Activated naive CD4-positive, alpha-beta T cell treated with anti-CD3 and anti-CD28 coated beads for 36 hours (primary cell): ENCODE data around the gene MAPK11. TPM values are rescaled to one million over a fixed set of nuclear protein-coding genes. Genes with fewer than 3 reads are reported as not detected.
A peak's percentile ranks its signal among the peaks of the same experiment; 100 is the strongest.

Experiments used
- CTCF ChIA-PET: fragments of 350-600 bp; sonication (Branson Sonifier 250); formaldehyde crosslinking; loops from one replicate; lab custom pipeline; 2021; ENCODE audit warnings: antibody characterized with exemption; lab: Charles Lee
- DNase-seq: peaks from one replicate; pipeline ENCODE4 v3.0.0-alpha.2; 2020
- H3K27ac Mint-ChIP-seq: one replicate; pipeline ENCODE4 v1.8.0; 2021; ENCODE audit warnings: mild to moderate bottlenecking, mixed read lengths
- H3K27me3 Mint-ChIP-seq: one replicate; pipeline ENCODE4 v1.8.0; 2021; ENCODE audit warnings: low read depth, mixed read lengths
- H3K36me3 Mint-ChIP-seq: one replicate; pipeline ENCODE4 v1.8.0; 2021; ENCODE audit warnings: low read depth, mixed read lengths
- H3K4me1 Mint-ChIP-seq: one replicate; pipeline ENCODE4 v1.8.0; 2021; ENCODE audit warnings: low read depth, mixed read lengths
- H3K4me3 Mint-ChIP-seq: one replicate; pipeline ENCODE4 v1.8.0; 2021; ENCODE audit warnings: mild to moderate bottlenecking, moderate library complexity, mixed read lengths
- H3K9me3 Mint-ChIP-seq: one replicate; pipeline ENCODE4 v1.8.0; 2021; ENCODE audit warnings: mixed read lengths
- intact Hi-C: fragments of 100-400 bp; cut with micrococcal nuclease; formaldehyde crosslinking; loops from one replicate; pipeline ENCODE4 v1.15.1; 2023
- total RNA-seq, 2 experiments: library from RNA; stranded (reverse); gene quantifications; one replicate each; pipeline ENCODE4 v1.2.3, GENCODE V29; 2021

The MAPK11 gene
- total RNA-seq, 2 experiments from 2014 or later = 17.5 to 17.9 TPM

GRCh38 chr22:50245214-50246072 is 24.7 kb downstream of the MAPK11 start:
- H3K36me3 Mint-ChIP-seq = peaks cover 7% of the 10 kb centered on the region
- H3K9me3 Mint-ChIP-seq = no peaks in the 10 kb centered on the region
- CTCF ChIA-PET = interaction anchor here (0.6 to 0.7 kb wide), 3 partner anchors 80 to 206 kb away, joined by 3 to 4 read pairs (median 4); no protein-coding TSS in a partner anchor
- H3K27me3 Mint-ChIP-seq = no peaks in the 10 kb centered on the region
- H3K27ac Mint-ChIP-seq = peak overlapping the region; percentile 98
- intact Hi-C loops = loop anchor here (2.0 to 10.0 kb wide), 3 partner anchors 45 to 375 kb away; partner anchors contain the start of genes SBF1 and SELENOO
- peak overlapping the region; percentile 99 for H3K4me3 Mint-ChIP-seq
- peaks cover 47% of the 10 kb centered on the region for H3K4me1 Mint-ChIP-seq
- no peak for DNase-seq

GRCh38 chr22:50244420-50245213 is 25.6 kb downstream of the MAPK11 start, which contains the start of gene TUBGCP6:
Gene TUBGCP6, minus strand, starts transcription at chr22:50245023. Its CDS starts 564 bp downstream, at chr22:50244459.
- CTCF ChIA-PET = interaction anchor here (1.0 to 1.3 kb wide), 5 partner anchors 9 to 376 kb away, joined by 3 to 5 read pairs (median 4); partner anchors contain the start of gene SCO2
- H3K27ac Mint-ChIP-seq = peak within 1 kb of the TSS; percentile 98
- intact Hi-C loops = loop anchor here (1.0 to 10.0 kb wide), 4 partner anchors 26 to 376 kb away; partner anchors contain the start of genes MAPK11, SBF1 and SELENOO
- peak; percentile 94 for DNase-seq
- peaks cover 7% of the 10 kb centered on the region for H3K36me3 Mint-ChIP-seq
- peaks cover 48% of the 10 kb centered on the region for H3K4me1 Mint-ChIP-seq
- no peaks in the 10 kb centered on the region for H3K9me3 Mint-ChIP-seq
- peak within 1 kb of the TSS; percentile 99 for H3K4me3 Mint-ChIP-seq
- H3K27me3 Mint-ChIP-seq = no peaks in the 10 kb centered on the region

- CTCF ChIA-PET = interaction anchor here (0.7 to 1.3 kb wide), 7 partner anchors 8 to 377 kb away, joined by 3 to 5 read pairs (median 3); partner anchors contain the start of gene SCO2
- peak overlapping the region; percentile 98 for H3K27ac Mint-ChIP-seq
- H3K9me3 Mint-ChIP-seq = no peaks in the 10 kb centered on the region
- intact Hi-C loops = loop anchor here (1.0 to 10.0 kb wide), 4 partner anchors 26 to 377 kb away; partner anchors contain the start of genes MAPK11, SBF1 and SELENOO
- DNase-seq = no peak
- peak overlapping the region; percentile 99 for H3K4me3 Mint-ChIP-seq
- H3K4me1 Mint-ChIP-seq = peaks cover 48% of the 10 kb centered on the region
- peaks cover 7% of the 10 kb centered on the region for H3K36me3 Mint-ChIP-seq
- no peaks in the 10 kb centered on the region for H3K27me3 Mint-ChIP-seq
Measured at GRCh38 chr22:50243685-50244419, 26.3 kb downstream of the MAPK11 start.

GRCh38 chr22:50242406-50242949 is 27.7 kb downstream of the MAPK11 start:
- intact Hi-C loops = loop anchor here (10.0 kb wide), 1 partner anchor 232 kb away; the partner anchor contains the start of gene SBF1
- peak overlapping the region; percentile 36 for H3K27ac Mint-ChIP-seq

GRCh38 chr22:50238755-50239154 is 31.4 kb downstream of the MAPK11 start:
- Mint-ChIP-seq H3K4me3 (no peak overlapping the region), H3K27ac (no peak overlapping the region), H3K4me1 (peaks cover 39% of the 10 kb centered on the region), H3K27me3 (no peaks in the 10 kb centered on the region), H3K9me3 (no peaks in the 10 kb centered on the region), H3K36me3 (peaks cover 11% of the 10 kb centered on the region)
- intact Hi-C loops = no loop called here
- no peak for DNase-seq
- CTCF ChIA-PET = interaction anchor here (1.5 kb wide), 1 partner anchor 103 kb away, joined by 5 read pairs; no protein-coding TSS in a partner anchor

More at GRCh38 chr22:50242406-50242949, 27.7 kb downstream of the MAPK11 start:
- peaks cover 9% of the 10 kb centered on the region for H3K36me3 Mint-ChIP-seq
- peaks cover 46% of the 10 kb centered on the region for H3K4me1 Mint-ChIP-seq
- no peaks in the 10 kb centered on the region for H3K9me3 Mint-ChIP-seq
- DNase-seq = no peak
- no peaks in the 10 kb centered on the region for H3K27me3 Mint-ChIP-seq
- CTCF ChIA-PET = interaction anchor here (0.6 to 2.8 kb wide), 9 partner anchors 8 to 285 kb away, joined by 3 to 13 read pairs (median 3); partner anchors contain the start of genes DENND6B and HDAC10
- H3K4me3 Mint-ChIP-seq = peak overlapping the region; percentile 99

GRCh38 chr22:50236731-50237409 is 33.3 kb downstream of the MAPK11 start:
- Mint-ChIP-seq H3K36me3 (peaks cover 15% of the 10 kb centered on the region), H3K4me1 (peaks cover 25% of the 10 kb centered on the region)

GRCh38 chr22:50233223-50233622 is 37.0 kb downstream of the MAPK11 start:
- Mint-ChIP-seq H3K4me3 (no peak overlapping the region), H3K36me3 (peaks cover 20% of the 10 kb centered on the region), H3K4me1 (peaks cover 12% of the 10 kb centered on the region), H3K9me3 (no peaks in the 10 kb centered on the region), H3K27ac (no peak overlapping the region), H3K27me3 (no peaks in the 10 kb centered on the region)
- intact Hi-C loops = no loop called here
- DNase-seq = no peak
- CTCF ChIA-PET = interaction anchor here (0.6 to 2.2 kb wide), 2 partner anchors 8 to 109 kb away, joined by 3 to 9 read pairs; no protein-coding TSS in a partner anchor

More at GRCh38 chr22:50236731-50237409, 33.3 kb downstream of the MAPK11 start:
- CTCF ChIA-PET = interaction anchor here (1.2 kb wide), 1 partner anchor 7 kb away, joined by 5 read pairs; no protein-coding TSS in a partner anchor
- no peak overlapping the region for H3K4me3 Mint-ChIP-seq
- no peaks in the 10 kb centered on the region for H3K27me3 Mint-ChIP-seq
- H3K9me3 Mint-ChIP-seq = no peaks in the 10 kb centered on the region
- H3K27ac Mint-ChIP-seq = no peak overlapping the region
- intact Hi-C loops = no loop called here
- no peak for DNase-seq

GRCh38 chr22:50232481-50233151 is 37.6 kb downstream of the MAPK11 start:
- CTCF ChIA-PET = interaction anchor here (0.6 to 2.2 kb wide), 2 partner anchors 8 to 110 kb away, joined by 3 to 9 read pairs; no protein-coding TSS in a partner anchor
- Mint-ChIP-seq H3K4me1 (peaks cover 9% of the 10 kb centered on the region), H3K9me3 (no peaks in the 10 kb centered on the region), H3K36me3 (peaks cover 16% of the 10 kb centered on the region), H3K4me3 (no peak overlapping the region), H3K27me3 (no peaks in the 10 kb centered on the region), H3K27ac (no peak overlapping the region)
- DNase-seq = no peak
- intact Hi-C loops = no loop called here

GRCh38 chr22:50229370-50229769 is 40.8 kb downstream of the MAPK11 start:
- H3K27ac Mint-ChIP-seq = no peak overlapping the region
- peaks cover 9% of the 10 kb centered on the region for H3K36me3 Mint-ChIP-seq
- H3K27me3 Mint-ChIP-seq = no peaks in the 10 kb centered on the region
- intact Hi-C loops = no loop called here
- no peak overlapping the region for H3K4me3 Mint-ChIP-seq
- CTCF ChIA-PET = no interaction called here
- no peaks in the 10 kb centered on the region for H3K9me3 Mint-ChIP-seq
- no peak for DNase-seq
- H3K4me1 Mint-ChIP-seq = peaks cover 4% of the 10 kb centered on the region

GRCh38 chr22:50228366-50228765 is 41.8 kb downstream of the MAPK11 start:
- intact Hi-C loops = no loop called here
- CTCF ChIA-PET = no interaction called here
- Mint-ChIP-seq H3K36me3 (peaks cover 9% of the 10 kb centered on the region), H3K4me3 (no peak overlapping the region), H3K9me3 (no peaks in the 10 kb centered on the region), H3K27ac (no peak overlapping the region), H3K27me3 (no peaks in the 10 kb centered on the region), H3K4me1 (peaks cover 4% of the 10 kb centered on the region)
- no peak for DNase-seq
